Endometrial microvascular endothelial cells (primary cell): ENCODE results near the gene ADAP1. TPM values are rescaled to one million over a fixed set of nuclear protein-coding genes. Genes with fewer than 3 reads are reported as not detected.
"Not testable (repeated sequence)": the region's sequence is repeated elsewhere in the genome, so short reads cannot be mapped to it uniquely, and the experiment has no call there.

Experiments
- in situ Hi-C: cut with HindIII; loops from 2 replicates; pipeline ENCODE4 v1.10.0; 2017; ENCODE audit warnings: low sequenced_read_pairs, low pct_unique_long_range_greater_than_20kb; ENCODE audit errors: inconsistent ontology term
- total RNA-seq: library from RNA; depleted of rRNA; stranded (reverse); fragments of >200 nt; gene quantifications from one replicate; pipeline ENCODE4 v1.2.3, GENCODE V29; 2015; ENCODE audit errors: inconsistent ontology term

Gene ADAP1
- total RNA-seq, 1 donor from 2014 or later: 6.4 TPM

GRCh38 chr7:918441-919113 lies 35.9 kb downstream of the ADAP1 start:
- in situ Hi-C loops: no loop called here

GRCh38 chr7:918118-918425 lies 36.4 kb downstream of the ADAP1 start:
- in situ Hi-C loops: no loop called here

GRCh38 chr7:917255-918117 lies 37.0 kb downstream of the ADAP1 start:
- in situ Hi-C loops: no loop called here

- in situ Hi-C loops: no loop called here
Observed at GRCh38 chr7:916291-916941, 38.1 kb downstream of the ADAP1 start.

GRCh38 chr7:915291-916218 lies 38.9 kb downstream of the ADAP1 start:
- in situ Hi-C loops: no loop called here

- in situ Hi-C loops: no loop called here
Observed at GRCh38 chr7:914521-915194, 39.8 kb downstream of the ADAP1 start.

GRCh38 chr7:913736-914520 lies 40.6 kb downstream of the ADAP1 start:
- in situ Hi-C loops: no loop called here

- in situ Hi-C loops: no loop called here
Observed at GRCh38 chr7:911791-912480, 42.5 kb downstream of the ADAP1 start.

GRCh38 chr7:910931-911431 lies 43.5 kb downstream of the ADAP1 start:
- in situ Hi-C loops: no loop called here

GRCh38 chr7:910441-910861 lies 44.0 kb downstream of the ADAP1 start:
- in situ Hi-C loops: no loop called here

- in situ Hi-C loops: no loop called here
Observed at GRCh38 chr7:909358-910329, 44.8 kb downstream of the ADAP1 start.

GRCh38 chr7:908591-909357 lies 45.7 kb downstream of the ADAP1 start:
- in situ Hi-C loops: not testable (repeated sequence)

- in situ Hi-C loops: no loop called here
Observed at GRCh38 chr7:908159-908581, 46.3 kb downstream of the ADAP1 start.

- in situ Hi-C loops: no loop called here
Observed at GRCh38 chr7:907158-907980, 47.1 kb downstream of the ADAP1 start.
